ENCODE measurements around the gene PRKN.

Gene PRKN

GRCh38 chr6:162238675-162239074 lies 488.9 kb downstream of the PRKN start:
- no peak for TF ChIP-seq CTCF (conservative IDR thresholded peaks at IDR 0.05)
- TF ChIP-seq ZFX (IDR thresholded peaks at IDR 0.05) = no peak
- H3K27ac ChIP-seq = no peak overlapping the region

- H3K27ac ChIP-seq = no peak overlapping the region
- no peak for TF ChIP-seq CTCF (conservative IDR thresholded peaks at IDR 0.05)
- no peak for TF ChIP-seq ZFX (IDR thresholded peaks at IDR 0.05)
These were observed 490.2 kb downstream of the PRKN start for GRCh38 chr6:162237331-162237730.

- no peak for TF ChIP-seq CTCF (conservative IDR thresholded peaks at IDR 0.05)
- TF ChIP-seq ZFX (IDR thresholded peaks at IDR 0.05) = no peak
- no peak overlapping the region for H3K27ac ChIP-seq
These were observed 492.9 kb downstream of the PRKN start for GRCh38 chr6:162234631-162235030.

GRCh38 chr6:162230147-162230752 lies 497.3 kb downstream of the PRKN start:
- H3K27ac ChIP-seq = no peak overlapping the region
- TF ChIP-seq CTCF (conservative IDR thresholded peaks at IDR 0.05) (no peak), ZFX (IDR thresholded peaks at IDR 0.05) (no peak)

GRCh38 chr6:162229093-162229492 lies 498.5 kb downstream of the PRKN start:
- H3K27ac ChIP-seq = no peak overlapping the region
- no peak for TF ChIP-seq ZFX (IDR thresholded peaks at IDR 0.05)
- no peak for TF ChIP-seq CTCF (conservative IDR thresholded peaks at IDR 0.05)

GRCh38 chr6:162226803-162227202 lies 500.8 kb downstream of the PRKN start:
- H3K27ac ChIP-seq = no peak overlapping the region
- no peak for TF ChIP-seq CTCF (conservative IDR thresholded peaks at IDR 0.05)
- TF ChIP-seq ZFX (IDR thresholded peaks at IDR 0.05) = no peak

GRCh38 chr6:162222521-162222920 lies 505.0 kb downstream of the PRKN start:
- H3K27ac ChIP-seq = no peak overlapping the region
- TF ChIP-seq ZFX (IDR thresholded peaks at IDR 0.05) (no peak), CTCF (conservative IDR thresholded peaks at IDR 0.05) (no peak)

All from C4-2B (cell line).